ENCODE results near the gene ATP5MC3.

The ATP5MC3 gene

DNA sequence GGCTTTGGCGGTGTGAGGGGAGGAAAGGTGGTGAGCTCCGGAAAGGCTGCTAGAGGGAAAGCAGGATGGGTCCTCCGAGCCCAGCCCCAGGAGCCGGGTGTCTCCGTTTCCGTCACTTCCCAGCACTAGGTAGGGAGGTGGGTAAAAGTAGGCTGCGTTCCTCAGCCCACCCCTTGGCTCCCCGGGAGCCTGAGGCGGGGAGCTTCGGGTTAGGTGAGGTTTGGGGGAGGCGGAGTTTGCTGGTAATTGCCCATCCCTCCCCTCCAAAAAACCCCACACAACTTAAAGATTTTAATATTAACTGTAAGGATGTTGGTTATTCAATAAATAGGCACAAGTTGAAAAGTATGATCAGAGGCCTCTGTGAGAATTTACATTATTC is 13.0 kb downstream of the ATP5MC3 start:
- DNase-seq = no peak

GRCh38 chr2:175167792-175168563 is 13.5 kb downstream of the ATP5MC3 start, which contains the start of gene ATF2:
TSS of gene ATF2 (minus strand) at chr2:175168203. CDS start at chr2:175136443, 31,760 bp downstream.
- DNase-seq = peak; percentile 81 to 99 (median 97)

- peak in 31 of 58 donors; percentile 7 to 74 (median 38) for DNase-seq
Observed at GRCh38 chr2:175167076-175167791, 14.3 kb downstream of the ATP5MC3 start.

GRCh38 chr2:175166216-175166824 is 15.2 kb downstream of the ATP5MC3 start:
- DNase-seq = no peak

DNA sequence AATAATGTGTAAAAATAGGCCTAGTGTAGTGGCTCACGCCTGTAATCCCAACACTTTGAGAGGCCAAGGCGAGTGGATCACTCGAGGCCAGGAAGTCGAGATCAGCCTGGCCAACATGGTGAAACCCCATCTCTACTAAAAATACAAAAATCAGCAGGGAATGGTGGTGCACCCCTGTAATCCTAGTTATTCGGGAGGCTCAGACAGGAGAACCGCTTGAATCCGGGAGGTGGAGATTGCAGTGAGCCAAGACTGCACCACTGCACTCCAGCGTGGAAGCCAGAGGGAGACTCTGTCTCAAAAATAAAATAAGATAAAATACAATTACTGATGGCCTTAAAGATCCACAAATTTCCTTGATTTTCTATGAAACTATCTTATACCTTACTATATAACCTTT is 17.3 kb downstream of the ATP5MC3 start:
- DNase-seq = no peak

DNA sequence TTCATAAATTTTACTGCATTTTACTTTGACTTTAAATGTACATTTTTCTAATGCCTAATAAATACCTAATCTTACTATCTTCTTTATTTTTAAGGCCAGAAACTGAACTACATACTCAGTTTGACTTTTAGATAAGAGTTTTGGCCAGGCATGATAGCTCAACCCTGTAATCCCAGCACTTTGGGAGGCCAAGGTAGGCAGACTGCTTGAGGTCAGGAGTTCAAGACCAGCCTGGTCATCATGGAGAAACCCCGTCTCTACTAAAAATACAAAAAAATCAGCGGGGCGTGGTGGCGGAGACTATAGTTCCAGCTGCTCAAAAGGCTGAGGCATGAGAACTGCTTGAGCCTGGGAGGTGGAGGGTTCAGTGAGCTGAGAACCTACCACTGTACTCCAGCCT is 22.6 kb downstream of the ATP5MC3 start:
- no peak for DNase-seq

- no peak for DNase-seq
Observed at GRCh38 chr2:175156534-175156933, 25.0 kb downstream of the ATP5MC3 start.

GRCh38 chr2:175154661-175155082 is 26.8 kb downstream of the ATP5MC3 start:
- DNase-seq = no peak

DNA sequence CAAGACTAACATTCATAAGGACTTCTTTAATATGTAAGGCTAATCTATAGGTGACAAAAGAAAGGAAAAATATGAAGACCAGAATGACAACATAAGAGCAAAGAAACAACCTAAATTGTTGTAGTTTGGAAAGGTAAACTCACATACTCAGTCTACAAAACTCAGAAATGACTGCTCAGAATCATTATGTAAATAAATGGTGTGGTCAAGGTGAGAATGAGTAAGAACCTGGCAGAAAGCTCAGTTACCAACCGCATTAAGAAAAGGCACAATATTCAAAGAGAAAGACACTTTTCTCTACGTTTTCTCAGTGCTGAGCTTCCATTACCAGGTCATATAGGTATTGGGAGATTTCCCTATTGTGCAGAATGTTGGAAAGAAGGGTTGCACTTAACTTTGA is 29.3 kb downstream of the ATP5MC3 start:
- no peak for DNase-seq

DNA sequence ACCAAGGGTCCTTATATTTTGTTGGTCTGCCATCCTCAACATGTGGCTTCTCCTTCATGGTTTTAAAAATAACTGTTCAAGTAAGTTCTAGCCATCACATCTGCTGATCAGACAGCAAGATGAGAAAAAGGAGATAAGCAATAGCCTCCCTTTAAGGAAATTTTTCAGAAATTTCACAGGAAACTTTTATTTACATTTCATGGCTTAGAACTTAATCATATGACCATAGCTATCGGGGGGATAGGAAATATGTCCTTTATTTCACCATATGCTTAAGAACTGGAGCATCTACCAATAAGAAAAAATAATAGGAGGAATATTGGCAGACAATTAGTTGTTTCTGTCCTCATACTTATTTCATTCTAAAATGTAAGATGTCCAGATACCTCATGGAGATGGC is 29.7 kb downstream of the ATP5MC3 start:
- no peak for DNase-seq

- DNase-seq = no peak
Observed at GRCh38 chr2:175147186-175147585, 34.3 kb downstream of the ATP5MC3 start.

DNA sequence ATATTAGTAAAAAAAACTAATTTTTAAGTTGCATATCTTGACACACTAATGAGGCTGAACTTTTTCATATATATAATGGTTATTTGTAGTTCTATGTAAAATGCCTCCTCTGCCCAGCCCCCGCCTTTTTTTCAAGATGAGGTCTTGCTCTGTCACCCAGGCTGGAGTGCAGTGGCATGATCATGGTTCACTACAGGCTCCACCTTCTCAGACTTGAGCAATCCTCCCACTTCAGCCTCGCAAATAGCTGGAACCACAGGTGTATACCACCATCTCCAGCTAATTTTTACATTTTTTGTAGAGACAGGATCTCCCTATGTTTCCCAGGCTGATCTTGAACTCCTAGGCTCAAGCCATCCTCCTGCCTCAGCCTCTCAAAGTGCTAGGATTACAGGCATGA is 37.8 kb downstream of the ATP5MC3 start:
- DNase-seq = no peak

DNA sequence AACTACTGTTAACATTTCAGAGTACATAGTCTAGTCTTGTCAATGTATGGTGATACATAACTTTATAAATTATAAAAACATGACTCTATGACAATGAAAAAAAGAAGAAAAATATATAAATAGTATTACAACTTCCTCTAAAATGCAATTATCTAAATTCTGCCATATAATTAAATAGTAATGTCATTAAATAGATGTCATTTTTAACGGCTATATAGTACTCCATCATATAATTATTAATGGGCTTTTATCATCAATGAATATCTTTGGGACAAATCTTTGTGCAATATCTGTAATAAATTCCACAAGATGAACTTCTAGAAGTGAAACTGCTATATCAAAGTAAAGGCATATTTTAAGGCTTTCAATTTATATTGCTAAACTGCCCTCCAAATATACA is 38.3 kb downstream of the ATP5MC3 start:
- DNase-seq = no peak

- no peak for DNase-seq
Observed at GRCh38 chr2:175140332-175140731, 41.2 kb downstream of the ATP5MC3 start.

DNA sequence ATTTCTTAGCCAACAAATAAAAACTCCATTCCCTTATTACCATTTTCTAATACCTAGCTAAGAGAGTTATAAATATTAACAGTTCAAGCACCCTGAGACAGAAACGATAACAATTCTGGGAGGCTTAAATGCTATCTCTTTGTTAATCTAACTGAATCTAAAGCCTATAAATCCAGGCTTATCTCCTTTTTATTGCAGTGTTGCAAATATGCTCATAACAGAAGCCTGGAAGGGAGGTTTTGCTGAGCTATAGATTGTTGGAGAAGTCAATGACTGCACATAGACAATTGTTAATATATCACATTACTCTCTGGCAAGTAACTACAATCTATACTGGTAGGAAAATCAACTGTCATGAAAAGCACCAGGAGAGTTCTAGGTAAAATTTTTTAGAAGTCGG is 43.7 kb downstream of the ATP5MC3 start:
- no peak for DNase-seq

- DNase-seq = no peak
Observed at GRCh38 chr2:175136334-175137215, 44.9 kb downstream of the ATP5MC3 start.

- no peak for DNase-seq
Observed at GRCh38 chr2:175135862-175136261, 45.6 kb downstream of the ATP5MC3 start.

GRCh38 chr2:175135177-175135576 is 46.3 kb downstream of the ATP5MC3 start:
- no peak for DNase-seq

DNA sequence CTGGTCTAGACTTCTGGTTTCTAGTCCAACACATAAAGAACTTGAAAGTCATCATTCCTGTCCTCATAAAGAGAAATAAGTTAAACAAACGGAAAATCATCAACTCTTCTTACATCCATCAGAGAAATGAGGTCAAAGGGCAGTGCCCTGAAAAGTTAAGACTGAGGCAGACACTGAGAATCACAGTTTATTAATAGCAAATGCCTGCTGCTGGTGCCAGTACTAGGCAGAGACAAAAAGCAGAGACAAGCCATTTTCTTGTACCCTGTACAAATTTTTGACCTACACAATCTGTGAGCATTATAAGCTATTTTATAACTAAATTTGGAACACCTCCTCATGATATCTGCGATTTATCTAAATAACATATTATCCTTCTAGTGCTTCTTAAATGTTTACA is 50.3 kb downstream of the ATP5MC3 start:
- no peak for DNase-seq

DNA sequence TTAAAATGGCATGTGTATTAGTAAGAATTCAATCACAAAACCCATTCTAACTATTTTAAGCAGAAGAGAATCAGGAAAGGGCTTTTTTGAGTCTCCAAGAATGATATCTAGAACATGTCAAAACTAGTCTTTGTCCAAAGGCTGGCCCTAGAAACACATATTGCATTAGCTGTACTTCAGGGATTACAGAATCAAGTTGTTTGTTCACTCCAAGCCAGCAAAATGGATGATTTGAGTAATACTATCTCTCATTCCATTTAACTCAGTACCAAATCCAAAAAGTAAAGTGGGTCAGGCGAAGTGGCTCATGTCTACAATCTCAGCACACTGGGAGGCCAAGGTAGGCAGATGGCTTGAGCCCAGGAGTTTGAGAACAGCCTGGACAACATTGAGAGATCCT is 54.8 kb downstream of the ATP5MC3 start:
- no peak for DNase-seq

All from anterior cingulate cortex (tissue), 58 donors.